ENCODE measurements around the gene GPX3.

DNA sequence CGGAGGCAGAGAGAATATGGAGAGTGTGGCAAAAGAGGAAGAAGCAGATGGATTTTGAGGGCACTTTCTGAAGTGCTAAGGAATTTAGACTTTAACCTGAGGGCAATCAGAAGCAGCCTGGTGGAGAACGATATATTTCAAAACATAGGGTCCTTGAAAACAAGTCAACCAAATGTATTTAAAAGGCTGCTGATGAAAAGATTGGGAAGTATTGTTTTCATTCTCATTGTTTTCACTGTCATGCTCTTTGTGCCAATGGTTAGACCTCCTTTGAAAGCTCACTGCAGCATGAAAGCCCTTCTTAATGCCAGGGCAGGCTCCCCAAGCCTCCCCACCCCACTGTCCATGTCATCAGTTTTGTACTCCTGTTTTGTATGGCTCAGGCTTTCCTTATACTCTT is 2.5 kb upstream of the GPX3 start:
- TF ChIP-seq CTCF (IDR thresholded peaks at IDR 0.05) (no peak), POLR2A (IDR thresholded peaks at IDR 0.05) (no peak)
